GM18511 (cell line): Measurements from ENCODE around the gene TNKS1BP1.

Source experiments
- ATAC-seq: cut with Tn5 transposase; IDR thresholded peaks from one replicate; pipeline ENCODE4 v1.9.1; 2021; ENCODE audit warnings: mild to moderate bottlenecking, moderate library complexity; ENCODE audit not compliant: unreplicated experiment

The TNKS1BP1 gene

DNA sequence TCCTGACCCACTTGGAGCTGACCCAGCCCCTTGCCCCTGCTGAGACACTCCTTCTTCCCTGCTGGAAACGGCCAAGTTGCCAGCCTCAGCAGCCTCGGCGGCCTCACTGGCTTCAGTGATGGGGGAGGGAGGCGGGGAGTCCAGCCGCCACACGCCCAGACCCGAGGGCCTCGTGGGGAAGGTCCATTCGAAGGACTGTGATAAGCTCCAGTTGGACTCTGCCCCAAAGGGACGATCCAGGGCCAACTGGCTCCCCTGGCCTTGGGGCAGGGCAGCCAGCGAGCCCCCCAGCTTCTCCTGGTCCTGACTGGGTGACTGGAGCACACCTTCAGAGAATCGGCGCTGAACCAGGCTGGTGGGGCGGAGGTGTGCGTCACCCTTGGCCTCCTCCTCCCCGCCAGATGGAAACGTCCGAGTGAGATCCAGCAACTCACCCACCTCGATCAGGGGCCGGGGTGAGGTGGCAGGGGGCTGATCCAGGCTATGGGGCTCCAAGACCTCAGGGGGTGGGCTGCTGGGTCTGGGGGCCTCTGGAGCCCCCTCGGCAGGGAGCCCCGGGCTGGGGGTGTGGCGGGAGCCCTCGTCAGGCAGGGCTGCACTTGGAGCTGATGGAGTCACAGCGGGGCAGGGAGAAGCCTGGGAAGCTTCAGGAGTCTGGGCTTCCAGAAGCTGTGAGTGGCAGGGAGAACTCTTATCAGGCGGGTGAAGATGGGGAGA lies 11.5 kb downstream of the TNKS1BP1 start:
- ATAC-seq = no peak

DNA sequence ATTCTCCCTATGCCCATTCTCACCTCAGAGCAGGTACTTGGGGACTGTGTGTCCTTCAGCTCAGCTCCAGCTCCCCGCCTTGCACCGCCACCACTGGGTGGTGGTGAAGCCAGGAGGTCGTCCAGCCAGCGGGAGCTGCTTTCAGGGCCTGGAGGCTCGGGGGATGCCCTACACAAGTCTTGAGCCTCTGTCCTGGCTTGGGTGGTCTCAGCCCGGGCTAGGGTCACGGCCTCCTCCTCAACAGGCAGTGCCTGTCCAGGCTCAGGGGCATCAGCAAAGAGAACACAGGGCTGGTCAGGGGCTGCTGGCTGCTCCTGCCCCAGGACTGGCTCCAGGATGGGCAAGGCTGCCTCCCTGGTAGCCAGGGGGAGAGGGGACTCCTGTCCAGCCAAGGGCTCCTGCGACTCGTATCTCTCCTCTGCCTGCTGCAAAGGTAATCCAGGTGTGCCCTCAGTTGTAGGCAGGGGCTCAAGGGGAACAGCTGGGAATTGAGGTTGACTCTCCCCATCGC lies 12.2 kb downstream of the TNKS1BP1 start:
- ATAC-seq = no peak

DNA sequence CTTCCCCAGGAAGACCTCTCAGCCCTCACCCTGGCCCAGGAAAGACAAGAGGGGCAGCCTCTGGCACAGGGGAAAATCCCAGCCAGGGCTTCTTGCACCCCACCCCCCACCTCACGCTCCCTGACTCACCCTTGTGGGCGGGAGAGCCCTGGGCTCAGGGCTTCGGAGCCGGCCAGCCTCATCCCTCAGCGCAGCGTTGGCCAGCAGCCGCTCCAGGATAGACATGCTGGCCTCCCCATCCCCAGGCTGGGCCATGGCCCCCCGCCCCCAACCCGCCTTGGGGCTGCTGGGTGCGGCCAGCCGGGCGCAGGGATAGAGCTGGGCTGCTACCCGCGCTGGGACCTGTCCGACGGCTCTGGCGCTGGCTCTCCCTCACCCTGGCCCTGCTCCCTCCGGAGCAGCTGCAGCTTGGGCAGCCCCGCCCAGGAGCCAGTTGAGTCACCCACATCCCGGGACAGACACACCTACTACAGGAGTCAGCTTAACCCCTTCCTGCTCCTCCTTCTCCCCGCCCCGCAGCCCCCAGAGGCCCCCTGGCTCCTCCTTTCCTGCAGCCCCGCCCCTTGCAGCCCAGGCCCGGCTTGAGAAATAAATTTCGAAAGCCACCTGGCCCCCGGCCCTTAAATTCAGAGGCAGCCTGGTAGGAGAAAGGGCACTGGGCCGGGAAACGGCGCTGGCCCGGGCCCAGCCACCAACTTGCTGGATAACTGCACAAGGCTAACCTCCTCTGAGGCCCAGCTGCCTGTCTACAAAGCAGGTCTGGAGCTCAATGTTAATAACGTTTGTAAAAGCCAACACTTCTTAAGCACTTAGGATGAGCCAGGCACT lies 13.4 kb downstream of the TNKS1BP1 start:
- peak; percentile 96 for ATAC-seq

DNA sequence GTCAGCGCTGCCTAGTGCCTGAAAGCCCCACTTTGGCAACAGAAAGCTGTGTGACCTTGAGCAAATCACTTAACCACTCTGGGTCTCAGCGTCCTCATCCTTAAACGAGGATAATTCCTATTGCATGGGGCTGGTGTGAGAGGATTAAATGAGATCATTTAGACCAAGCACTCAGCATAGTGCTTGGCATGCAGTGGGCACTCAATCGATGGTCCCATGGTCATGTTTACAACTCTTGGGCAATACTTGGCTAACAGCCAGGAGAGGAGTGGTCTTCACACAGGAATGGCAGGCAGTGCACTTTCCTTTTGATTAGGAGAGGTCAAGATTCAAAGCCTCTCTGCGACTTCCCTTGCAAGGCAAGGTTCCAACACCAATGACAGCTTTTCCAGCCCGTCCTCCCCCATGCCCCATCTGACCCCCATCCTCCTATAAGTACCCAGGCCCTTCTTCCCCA lies 14.1 kb downstream of the TNKS1BP1 start:
- ATAC-seq = no peak

GRCh38 chr11:57310091-57310490 lies 14.7 kb downstream of the TNKS1BP1 start:
- ATAC-seq = no peak

DNA sequence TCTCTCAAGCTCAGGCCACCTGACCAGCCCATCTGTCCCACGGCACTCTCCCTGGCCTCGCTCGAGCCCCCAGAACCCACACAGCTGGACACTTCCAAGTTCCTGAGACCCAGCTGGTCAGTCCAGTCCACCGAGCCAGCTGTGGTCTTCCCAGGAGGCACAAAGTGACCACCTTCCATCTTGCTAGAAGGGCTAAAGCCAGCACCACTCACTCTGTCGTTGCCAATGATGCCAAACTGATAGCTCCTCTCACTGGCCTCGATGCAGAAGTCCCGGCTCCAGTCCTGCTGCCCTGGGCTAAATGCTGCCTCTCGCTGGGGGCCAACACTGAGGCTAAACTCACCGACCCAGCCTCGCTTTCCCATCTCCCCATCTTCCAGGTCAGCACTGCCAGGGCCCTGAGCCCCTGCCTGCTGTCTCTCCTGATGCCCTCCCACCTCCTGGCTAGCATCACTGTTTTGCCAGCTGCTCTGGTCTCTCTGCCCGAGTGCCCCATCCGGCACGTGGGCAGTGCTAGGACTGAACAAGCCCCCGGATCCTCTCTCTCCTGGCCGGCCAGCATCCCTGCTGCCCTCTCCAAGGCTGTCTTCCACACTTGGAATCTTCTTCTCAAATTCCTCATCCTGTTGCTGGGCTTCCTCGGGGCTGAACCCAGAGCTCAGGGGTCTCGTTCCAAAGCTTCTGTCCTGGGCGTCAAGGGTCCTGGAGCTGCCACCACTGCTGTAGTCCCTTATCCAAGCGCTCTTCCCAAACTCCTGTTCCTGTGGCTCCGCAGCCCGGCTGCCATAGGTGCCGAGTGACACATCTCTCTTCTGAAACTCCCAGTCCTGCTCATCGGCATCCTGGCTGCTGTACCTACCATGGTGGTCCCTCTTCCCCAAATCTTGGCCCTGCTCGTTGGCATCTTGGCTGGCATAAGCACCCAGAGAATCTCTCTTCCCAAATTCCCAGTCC lies 15.4 kb downstream of the TNKS1BP1 start:
- ATAC-seq = no peak

DNA sequence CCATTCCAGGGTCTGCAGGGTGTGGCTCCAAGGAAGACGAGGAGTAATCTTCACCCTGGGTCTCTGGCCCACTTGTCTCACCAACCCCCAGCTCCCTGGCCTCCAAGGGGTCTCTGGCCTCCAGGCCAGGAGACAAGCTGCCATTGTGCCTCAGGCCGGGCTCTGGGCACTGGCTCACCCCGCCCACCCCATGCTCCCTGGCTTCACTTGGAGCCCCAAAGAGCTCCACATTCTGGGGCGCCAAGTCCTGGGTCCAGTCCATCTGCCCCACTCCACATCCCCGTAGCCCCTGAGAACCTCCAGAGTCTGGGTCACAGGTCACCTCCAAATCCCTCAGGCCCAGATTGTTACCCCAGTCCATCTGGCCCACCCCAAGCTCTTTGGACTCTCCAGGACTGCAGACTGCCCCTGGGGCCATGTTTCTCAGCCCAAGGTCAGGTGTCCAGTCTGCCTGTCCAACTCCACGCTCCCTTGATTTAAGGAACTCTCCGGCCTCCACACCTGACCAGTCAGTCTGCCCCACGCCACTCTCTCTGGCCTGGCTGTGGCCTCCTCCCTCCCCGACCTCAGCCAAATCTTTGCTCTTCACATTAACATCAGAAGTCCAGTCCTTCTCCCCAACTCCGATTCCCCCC lies 16.2 kb downstream of the TNKS1BP1 start:
- ATAC-seq = no peak

DNA sequence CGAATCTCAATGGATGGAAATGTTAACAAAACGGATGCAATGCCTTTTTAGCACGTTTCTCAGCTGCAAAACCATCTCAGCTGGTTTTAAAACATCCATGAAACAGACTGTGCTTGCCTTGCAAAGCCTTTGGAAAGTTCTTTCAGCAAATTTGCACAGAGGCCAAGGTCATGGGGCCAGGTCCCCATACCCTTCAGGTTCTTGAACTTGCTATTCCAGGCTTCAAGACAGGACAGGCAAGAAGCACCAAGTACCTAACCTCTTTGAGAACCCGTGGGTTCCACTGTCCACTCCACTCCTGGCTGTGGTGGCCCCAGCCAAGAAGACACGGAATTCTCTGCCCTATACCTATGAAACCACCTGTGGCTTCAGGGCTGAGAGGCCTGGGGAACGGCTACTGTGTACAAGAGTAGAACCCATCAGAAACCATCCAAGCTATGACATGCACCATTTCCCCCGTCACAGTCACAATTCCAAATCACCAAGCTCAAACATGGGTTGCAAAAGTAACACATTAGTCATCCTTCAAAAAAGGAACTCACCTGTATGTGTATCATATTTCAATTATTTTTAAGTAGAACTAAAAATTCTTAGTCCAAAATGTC lies 17.0 kb downstream of the TNKS1BP1 start:
- ATAC-seq = no peak

- no peak for ATAC-seq
Measured at GRCh38 chr11:57306940-57307565, 17.7 kb downstream of the TNKS1BP1 start.

DNA sequence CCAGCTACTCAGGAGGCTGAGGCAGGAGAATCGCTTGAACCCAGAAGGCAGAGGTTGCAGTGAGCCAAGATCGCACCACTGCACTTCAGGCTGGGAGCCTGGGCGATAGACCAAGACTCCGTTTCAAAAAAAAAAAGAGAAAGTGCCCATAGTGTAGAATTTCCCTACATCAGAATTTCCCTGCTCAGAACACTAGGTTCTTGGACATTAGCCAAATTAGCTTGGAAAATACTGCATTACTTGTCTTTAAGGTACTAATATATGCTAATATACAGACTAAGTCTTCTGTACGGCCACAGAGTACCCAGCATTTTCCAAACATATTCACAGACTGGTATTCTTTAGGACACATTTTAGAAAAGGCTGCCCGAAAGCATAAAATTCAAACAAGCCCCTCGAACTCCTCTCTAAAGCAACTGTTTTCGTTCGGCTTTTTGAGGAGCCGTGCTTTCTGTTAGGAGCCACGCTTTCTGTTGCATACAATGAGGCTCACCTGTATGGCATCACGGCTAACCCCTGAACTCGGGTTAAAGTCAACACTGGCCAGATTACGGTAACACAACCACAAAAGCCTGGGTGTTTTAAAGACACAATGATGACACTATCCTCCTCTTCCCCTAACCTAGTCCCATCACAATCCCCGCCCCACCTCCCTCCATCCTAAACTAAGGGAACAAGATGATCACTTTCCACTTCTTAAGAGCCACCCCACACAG lies 18.4 kb downstream of the TNKS1BP1 start:
- ATAC-seq = no peak

DNA sequence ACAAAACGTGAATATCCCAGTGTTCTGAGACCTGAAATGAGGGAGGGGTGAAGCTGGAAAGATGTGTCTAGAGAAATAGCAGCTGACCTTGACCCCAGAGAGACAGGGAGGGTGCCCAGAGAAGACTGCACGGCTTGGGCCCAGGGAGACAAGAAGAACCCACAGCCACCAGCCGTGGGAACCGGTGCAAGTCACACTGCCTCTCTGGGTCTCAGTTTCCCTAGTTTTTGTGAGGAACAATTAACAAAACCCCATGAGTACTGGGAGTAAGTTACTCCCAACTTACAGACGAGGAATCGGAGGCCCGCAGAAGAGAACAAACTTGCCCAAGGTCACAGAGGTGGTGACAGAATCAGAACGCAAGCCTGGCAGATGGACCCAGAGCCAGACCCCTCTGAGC lies 19.2 kb downstream of the TNKS1BP1 start:
- no peak for ATAC-seq

GRCh38 chr11:57303990-57304579 lies 20.7 kb downstream of the TNKS1BP1 start:
- ATAC-seq = no peak

GRCh38 chr11:57303280-57303989 lies 21.3 kb downstream of the TNKS1BP1 start:
- no peak for ATAC-seq

- no peak for ATAC-seq
Measured at GRCh38 chr11:57302489-57302888, 22.3 kb downstream of the TNKS1BP1 start.

DNA sequence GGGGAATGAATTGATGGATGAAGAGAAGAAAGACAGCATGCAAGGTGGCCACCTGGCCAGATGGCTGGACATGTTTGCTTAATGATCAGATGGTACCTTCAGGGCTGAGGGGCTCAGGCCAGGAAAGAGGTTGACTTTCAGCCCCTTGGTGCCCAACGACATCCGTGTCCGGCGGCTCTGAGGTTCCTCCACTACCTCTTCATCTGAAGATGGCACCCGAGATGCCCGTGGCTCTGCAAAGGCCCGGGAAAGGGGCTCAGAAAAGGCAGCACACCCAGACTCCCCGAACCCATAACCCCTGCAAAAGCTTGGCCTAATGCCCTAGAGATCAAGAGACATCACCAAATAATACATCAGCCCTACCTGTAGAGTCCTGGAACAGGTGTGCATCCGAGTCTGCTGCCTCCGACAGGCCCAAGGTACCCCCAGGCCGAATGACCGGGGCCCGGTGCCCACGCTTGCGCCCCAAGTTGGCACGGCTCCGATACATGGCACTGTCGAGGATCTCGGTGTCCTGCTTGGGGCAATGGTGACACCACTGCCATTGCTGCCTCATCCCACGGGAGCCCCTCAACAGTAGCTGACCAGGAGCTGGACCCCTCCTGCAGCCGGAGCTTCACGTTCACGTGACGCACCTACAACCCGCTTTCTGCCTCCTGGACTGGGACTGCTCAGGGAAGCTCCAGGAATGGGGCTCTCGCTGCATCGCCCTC lies 22.9 kb downstream of the TNKS1BP1 start:
- no peak for ATAC-seq

- ATAC-seq = no peak
Measured at GRCh38 chr11:57300785-57301184, 24.0 kb downstream of the TNKS1BP1 start.

GRCh38 chr11:57299150-57299737 lies 25.5 kb downstream of the TNKS1BP1 start:
- ATAC-seq = no peak
